Adipocyte (in vitro differentiated cells): ENCODE measurements around the gene GGACT.

Experiments used
- DNase-seq: peaks from one replicate; pipeline ENCODE4 v3.0.0-alpha.2; 2015; ENCODE audit warnings: low read depth
- H3K27me3 ChIP-seq: replicated peaks from 2 replicates; pipeline ENCODE4 v1.7.0; 2013; ENCODE audit warnings: mild to moderate bottlenecking, low read length, moderate library complexity; ENCODE audit not compliant: control insufficient read depth, insufficient read depth
- H3K36me3 ChIP-seq: 2 replicates; pipeline ENCODE4 v1.7.0; 2013; ENCODE audit warnings: low read length, mild to moderate bottlenecking, moderate library complexity; ENCODE audit not compliant: control insufficient read depth, insufficient read depth, severe bottlenecking
- H3K4me1 ChIP-seq: 2 replicates; pipeline ENCODE4 v1.7.0; 2013; ENCODE audit warnings: mild to moderate bottlenecking, low read length, moderate library complexity; ENCODE audit not compliant: control insufficient read depth, insufficient read depth
- H3K4me3 ChIP-seq: 2 replicates; pipeline ENCODE4 v1.7.0; 2013; ENCODE audit warnings: mild to moderate bottlenecking, low read length, moderate library complexity
- H3K9ac ChIP-seq: 2 replicates; pipeline ENCODE4 v1.7.0; 2013; ENCODE audit warnings: mild to moderate bottlenecking, low read length, moderate library complexity
- H3K9me3 ChIP-seq: 2 replicates; pipeline ENCODE4 v1.7.0; 2013; ENCODE audit warnings: mild to moderate bottlenecking, low read length, moderate library complexity; ENCODE audit not compliant: control insufficient read depth

The GGACT gene

DNA sequence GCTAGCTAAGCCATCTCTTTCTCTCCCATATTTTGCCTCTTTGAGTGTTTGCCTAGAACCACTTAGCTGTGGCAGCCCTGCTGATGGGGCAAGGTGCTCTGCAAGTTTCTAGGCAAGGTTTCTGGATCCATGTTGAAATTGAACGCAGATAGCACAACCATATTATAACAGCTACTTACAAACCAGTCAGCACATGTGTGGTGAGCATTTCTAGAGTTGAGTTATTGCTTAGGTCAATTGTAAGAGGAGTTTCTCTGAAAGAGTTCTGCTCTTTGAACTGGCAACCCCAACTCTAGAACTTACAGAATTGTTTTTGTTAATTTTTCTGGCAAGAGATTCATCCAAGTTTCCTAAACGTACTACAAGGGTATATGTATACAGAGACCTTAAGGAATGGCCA, 103.3 kb downstream of the GGACT start:
- Histone ChIP-seq H3K27me3 (no peaks in the 10 kb centered on the region), H3K36me3 (no peaks in the 10 kb centered on the region), H3K4me1 (peaks cover 6% of the 10 kb centered on the region), H3K4me3 (no peak overlapping the region), H3K9ac (no peak overlapping the region), H3K9me3 (no peaks in the 10 kb centered on the region)
- DNase-seq: no peak

DNA sequence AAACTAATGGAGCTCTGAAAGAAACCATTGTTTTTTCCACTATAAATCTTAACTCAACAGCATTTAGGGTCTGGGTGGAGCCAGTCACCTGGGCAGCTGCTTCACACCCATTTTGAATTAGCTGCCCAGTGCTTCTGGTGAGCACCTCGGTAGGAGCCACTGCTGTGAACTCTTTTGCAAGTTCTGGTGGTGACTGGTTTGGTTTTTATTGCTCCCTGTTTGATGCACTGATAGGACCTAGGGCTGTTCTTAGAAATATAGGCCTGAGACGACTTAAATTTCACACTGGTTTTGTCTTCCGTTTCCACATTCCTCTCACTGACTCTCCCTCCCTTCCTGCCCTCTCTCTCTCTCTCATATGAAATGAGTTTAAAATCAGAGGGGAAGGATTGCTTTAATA, 103.9 kb downstream of the GGACT start:
- Histone ChIP-seq H3K4me3 (no peak overlapping the region), H3K36me3 (no peaks in the 10 kb centered on the region), H3K4me1 (peaks cover 5% of the 10 kb centered on the region), H3K27me3 (no peaks in the 10 kb centered on the region), H3K9ac (no peak overlapping the region), H3K9me3 (no peaks in the 10 kb centered on the region)
- no peak for DNase-seq

DNA sequence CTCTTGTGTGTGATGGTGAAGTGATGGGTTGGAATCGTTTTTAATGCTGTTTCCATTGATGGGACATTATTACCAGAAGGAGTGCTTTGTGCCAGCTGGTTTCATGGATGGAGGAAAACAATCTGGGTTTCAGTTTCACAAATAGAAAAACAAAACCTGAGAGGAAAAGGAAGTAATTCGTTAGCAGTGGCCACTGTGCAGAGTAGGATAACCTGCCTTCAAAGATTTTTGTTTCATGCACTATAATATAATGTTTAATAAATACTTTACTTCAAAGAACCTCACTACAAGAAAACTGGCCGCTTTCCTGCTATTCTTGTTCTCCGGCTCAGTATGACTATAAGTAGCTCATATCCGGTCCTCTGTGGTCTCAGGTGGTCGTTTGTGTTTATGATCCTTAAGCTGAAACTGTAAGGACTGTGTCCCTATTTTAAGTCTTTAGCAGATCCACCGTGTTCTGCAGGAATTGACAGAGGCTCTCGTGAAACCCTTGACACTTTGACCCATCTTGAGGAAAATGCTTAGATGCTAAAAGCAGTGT, 104.7 kb downstream of the GGACT start:
- no peak for DNase-seq

DNA sequence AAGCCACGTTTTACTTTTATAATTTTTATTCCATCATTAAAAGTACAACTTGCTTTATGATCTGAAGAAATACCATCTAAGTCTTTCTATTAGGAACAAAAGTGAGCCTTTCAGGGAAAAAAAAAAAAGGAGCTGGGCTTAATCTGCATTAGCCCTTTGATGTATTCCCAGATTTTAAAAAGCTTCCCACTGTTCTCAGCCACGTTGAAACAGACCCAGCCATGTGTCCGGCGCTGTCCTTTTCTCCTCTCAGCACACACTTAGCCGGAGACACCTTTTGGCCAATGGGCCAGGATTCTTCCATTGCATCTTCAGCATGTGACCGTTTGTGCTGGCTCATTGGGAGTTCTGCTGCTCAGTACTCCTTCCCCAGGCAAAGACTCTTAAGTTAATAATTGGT, 105.5 kb downstream of the GGACT start:
- no peak for DNase-seq
- no peak overlapping the region for H3K4me3 ChIP-seq
- no peaks in the 10 kb centered on the region for H3K9me3 ChIP-seq
- no peaks in the 10 kb centered on the region for H3K4me1 ChIP-seq
- no peaks in the 10 kb centered on the region for H3K27me3 ChIP-seq
- no peak overlapping the region for H3K9ac ChIP-seq
- no peaks in the 10 kb centered on the region for H3K36me3 ChIP-seq

More for the DNA sequence above, 104.7 kb downstream of the GGACT start:
- Histone ChIP-seq H3K9me3 (no peaks in the 10 kb centered on the region), H3K27me3 (no peaks in the 10 kb centered on the region), H3K4me1 (no peaks in the 10 kb centered on the region), H3K4me3 (no peak overlapping the region), H3K36me3 (no peaks in the 10 kb centered on the region), H3K9ac (no peak overlapping the region)

DNA sequence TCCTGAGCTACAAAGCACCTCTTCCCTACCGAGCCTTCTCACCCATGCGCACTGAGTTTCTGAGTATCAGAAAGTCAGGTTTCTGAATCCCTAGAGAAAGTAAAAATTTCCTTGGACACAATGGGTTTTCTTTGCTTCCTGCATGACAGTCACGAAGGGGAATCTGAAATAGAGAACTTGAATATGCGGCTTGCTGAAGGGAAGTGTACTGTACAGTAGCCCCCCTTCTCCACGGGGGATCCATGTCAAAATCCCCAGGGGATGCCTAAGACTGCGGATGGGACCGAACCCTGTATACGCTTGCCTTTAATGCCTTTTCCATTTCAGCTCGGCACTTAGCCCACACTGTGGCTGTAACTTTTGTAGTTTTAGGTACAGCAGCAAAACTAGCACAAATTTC, 107.9 kb downstream of the GGACT start:
- H3K9ac ChIP-seq: no peak overlapping the region
- H3K36me3 ChIP-seq: no peaks in the 10 kb centered on the region
- no peaks in the 10 kb centered on the region for H3K27me3 ChIP-seq
- H3K4me1 ChIP-seq: no peaks in the 10 kb centered on the region
- H3K4me3 ChIP-seq: no peak overlapping the region
- H3K9me3 ChIP-seq: no peaks in the 10 kb centered on the region
- DNase-seq: no peak
